Inflammatory macrophage (primary cell): ENCODE results near the gene ADSL.
A peak's percentile ranks its signal among the peaks of the same experiment; 100 is the strongest.

Source experiments
- DNase-seq, 2 donors: peaks; one replicate each; pipeline ENCODE4 v3.0.0-alpha.2; 2020 to 2022

ADSL gene

DNA sequence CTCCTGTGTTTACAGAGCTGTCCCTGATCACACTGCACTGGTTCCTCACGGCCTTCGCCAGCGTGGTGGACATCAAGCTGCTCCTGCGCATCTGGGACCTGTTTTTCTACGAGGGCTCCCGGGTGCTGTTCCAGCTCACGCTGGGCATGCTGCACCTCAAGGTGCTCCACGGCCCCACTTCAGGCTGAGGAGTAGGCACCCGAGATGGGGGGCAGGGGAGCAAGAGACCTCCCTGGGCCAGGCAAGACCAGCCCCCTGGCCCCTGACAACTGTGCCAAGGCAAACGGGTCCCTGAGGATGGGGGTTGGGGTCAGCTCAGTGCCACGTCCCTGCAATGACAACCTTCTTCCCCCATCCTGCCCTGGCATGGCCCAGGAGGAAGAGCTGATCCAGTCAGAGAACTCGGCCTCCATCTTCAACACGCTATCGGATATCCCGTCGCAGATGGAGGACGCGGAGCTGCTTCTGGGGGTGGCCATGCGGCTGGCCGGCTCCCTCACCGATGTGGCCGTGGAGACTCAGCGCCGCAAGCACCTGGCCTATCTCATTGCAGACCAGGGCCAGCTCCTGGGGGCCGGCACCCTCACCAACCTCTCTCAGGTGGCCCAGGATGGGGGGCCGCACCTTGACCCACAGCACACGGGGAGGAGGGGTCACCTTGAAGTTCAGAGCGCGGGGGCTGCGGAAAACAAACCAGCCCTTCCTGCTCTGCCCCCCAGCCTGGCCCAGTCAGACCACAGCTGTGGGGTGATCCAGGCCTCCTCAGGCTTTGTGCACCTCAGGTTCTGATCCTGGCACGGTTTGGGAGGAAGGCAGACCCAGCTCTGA, 60.0 kb downstream of the ADSL start:
- no peak for DNase-seq

DNA sequence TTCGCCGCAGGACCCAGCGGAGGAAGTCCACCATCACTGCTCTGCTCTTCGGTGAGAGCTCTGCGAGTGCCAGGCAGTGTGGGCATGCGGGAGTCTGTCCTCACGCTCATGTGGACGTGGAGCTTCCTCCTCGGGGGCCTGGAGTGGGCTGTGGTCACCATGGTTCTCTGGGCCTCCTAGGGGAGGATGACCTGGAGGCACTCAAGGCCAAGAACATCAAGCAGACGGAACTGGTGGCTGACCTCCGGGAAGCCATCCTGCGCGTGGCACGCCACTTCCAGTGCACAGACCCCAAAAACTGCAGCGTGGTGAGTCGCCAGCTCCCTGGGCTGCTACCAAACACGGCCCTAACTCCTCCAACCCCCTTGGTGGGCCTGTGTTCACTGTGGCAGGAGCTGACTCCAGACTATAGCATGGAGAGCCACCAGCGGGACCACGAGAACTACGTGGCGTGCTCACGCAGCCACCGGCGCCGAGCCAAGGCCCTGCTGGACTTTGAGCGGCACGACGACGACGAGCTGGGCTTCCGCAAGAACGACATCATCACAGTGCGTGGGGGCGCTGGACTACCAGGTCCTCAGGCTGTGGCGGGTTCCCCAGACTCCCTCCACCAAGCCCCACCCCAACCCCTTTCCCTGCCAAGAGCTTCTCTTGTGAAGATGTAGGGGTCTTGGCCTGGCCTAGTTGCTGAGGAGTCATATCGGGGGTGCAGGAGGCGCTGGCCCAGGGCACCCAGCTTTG, 60.9 kb downstream of the ADSL start:
- DNase-seq: no peak

DNA sequence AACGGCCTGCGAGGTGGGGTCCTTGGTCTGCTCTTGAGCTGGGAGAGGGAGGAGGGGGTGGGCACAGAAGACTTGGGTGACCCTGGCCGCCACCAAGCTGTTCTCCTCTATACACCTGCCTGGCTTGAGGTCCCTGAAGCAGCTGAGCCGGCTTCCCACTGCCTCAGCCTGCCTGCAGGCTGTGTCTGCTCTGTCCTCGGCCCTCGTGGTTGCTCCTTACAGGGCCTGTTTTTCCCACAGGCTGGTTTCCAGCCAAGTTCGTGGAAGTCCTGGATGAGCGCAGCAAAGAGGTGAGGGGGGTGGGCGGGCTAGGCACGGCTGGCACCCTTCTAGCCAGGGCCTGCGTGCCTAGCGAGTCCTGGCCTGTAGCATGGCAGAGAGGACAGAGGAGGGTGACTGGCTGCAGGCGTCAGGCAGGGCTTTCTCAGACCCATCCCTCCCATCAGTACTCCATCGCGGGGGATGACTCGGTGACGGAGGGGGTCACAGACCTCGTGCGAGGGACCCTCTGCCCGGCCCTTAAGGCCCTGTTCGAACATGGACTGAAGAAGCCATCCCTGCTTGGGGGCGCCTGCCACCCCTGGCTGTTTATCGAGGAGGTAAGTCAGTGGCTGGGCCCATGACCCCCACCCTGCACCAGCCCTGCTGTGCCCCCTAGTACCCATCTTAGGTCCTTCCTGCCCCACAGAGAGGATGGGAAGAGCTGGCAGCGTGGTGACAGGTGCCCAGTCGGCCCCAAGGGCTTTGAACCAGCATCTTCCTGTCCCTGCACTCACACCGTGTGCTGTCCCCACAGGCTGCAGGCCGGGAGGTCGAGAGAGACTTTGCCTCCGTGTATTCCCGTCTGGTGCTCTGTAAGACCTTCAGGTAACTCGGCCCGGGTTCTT, 61.8 kb downstream of the ADSL start:
- no peak for DNase-seq

DNA sequence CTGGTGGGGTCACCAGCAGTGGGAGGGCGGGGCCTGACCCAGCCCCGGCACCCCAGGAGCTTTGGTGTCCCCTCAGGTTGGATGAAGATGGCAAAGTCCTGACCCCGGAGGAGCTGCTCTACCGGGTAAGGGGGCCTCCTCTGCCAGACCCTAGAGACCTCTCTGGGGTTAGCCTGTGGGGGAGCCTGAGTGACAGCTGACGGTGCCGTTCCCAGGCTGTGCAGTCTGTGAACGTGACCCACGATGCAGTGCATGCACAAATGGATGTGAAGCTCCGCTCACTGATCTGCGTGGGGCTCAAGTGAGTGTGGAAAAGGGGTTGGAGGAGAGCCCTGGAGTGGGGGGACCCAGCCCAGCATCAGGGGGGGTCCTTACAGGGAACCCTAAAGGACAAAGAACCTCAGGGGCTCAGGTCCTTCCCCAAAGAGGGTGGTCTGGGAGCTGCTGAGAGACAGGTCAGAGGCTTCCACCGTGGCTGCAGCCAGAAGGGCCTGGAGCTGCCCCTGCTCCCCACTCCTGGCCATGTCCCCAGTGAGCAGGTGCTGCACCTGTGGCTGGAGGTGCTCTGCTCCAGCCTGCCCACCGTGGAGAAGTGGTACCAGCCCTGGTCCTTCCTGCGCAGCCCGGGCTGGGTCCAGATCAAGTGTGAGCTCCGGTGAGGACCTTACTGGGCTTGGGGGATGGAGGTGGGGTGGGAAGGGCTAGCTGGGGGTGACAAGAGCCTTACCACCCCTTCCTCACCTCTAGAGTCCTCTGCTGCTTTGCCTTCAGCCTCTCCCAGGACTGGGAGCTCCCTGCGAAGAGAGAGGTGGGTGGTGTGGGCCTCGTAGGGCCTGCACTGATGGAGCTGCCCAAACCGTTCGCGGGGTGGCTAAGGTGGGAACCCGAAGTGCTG, 62.7 kb downstream of the ADSL start:
- no peak for DNase-seq

DNA sequence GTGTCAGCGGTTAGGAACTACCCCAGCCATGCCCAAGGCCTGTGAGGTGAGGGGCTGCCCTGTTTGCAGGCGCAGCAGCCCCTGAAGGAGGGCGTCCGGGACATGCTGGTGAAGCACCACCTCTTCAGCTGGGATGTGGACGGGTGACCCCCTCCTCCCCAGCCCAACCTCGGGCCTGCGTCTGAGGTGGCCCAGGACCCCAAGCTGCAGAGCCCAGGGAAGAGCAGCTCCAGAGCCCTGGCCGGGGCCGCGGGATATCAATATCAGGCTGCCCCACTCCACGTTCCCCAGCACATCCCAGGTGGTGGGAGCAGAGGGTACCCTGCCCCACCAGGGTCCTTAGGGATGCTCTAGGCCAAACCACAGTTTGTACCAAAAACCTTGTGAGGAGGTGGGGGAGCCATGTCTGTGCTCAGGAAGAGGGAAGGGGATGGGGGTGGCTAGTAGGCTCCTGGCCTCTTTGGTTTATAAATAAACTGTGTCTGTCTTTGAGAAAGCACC, 63.4 kb downstream of the ADSL start:
- no peak for DNase-seq

DNA sequence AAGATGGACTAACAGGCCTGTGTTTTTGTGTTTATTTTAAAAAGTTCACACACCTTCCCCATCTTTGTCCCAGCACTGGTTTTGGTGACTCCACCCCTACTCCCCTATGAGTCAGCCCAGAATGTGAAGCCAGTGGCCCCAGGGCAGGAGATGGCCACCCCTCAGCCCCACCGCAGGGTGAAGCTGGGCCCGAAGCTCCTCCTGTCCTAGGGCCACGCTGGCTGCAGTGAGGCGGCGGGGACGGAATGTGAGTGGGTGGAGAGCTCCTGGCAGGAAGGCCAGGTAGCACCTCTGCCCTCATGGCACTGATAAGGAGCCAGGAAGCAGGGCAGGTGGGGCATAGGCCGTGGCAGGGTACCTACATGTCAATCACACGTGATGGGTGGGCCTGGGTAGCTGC, 64.0 kb downstream of the ADSL start:
- DNase-seq: no peak

DNA sequence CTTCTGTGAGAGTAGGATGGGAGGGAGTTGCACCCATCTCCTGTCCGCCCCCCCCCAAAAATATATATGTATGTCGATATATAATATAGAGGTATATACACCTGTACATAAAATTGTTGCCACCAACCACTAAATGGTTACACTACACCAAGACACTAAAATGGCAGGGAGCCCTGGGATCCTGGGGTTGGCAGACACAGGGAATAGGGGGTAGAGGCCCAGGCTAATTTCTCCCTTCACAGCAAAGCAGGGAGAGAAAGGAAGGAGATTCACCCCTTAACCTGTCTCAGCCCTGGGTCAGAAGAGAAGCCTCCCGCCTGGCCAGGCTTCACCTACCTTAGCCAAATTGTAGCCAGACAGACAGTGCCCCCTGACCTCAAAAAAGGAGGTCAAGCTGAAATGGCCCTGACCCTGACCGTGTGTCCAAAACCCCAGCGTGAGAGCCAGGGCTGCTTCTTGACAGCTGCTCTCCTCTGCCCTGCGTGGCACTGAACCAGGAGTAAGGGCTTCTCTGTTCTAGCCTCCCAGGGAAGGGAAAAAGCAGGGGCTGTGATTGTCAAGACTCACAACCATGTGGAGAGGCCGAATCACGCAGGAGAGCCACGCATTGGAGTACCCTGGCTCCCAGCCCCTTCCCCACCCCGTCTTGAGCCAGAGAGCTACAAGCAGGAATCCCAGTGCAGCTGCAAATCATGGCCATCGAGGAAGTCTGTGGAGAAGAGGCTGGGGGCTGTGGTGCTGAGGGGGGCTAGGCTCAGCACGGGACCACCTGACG, 64.6 kb downstream of the ADSL start:
- DNase-seq: no peak

DNA sequence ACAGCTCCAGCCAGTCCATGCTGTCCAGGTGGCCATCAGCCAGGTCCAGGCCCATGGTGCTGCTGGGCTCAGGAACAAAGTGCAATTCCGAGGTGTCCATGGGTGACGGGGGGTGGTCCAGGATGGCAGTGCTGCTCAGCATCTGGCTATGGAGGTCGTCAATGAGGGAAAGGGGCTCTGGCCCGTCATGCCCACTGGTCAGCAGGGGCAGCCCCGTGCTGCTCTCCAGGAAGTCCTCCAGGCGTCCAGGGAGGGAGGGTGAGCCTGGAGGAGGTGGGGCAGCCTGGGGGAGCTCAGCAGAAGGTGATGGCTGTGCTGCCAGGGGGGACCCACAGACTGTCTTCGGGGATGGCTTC, 65.2 kb downstream of the ADSL start:
- no peak for DNase-seq

DNA sequence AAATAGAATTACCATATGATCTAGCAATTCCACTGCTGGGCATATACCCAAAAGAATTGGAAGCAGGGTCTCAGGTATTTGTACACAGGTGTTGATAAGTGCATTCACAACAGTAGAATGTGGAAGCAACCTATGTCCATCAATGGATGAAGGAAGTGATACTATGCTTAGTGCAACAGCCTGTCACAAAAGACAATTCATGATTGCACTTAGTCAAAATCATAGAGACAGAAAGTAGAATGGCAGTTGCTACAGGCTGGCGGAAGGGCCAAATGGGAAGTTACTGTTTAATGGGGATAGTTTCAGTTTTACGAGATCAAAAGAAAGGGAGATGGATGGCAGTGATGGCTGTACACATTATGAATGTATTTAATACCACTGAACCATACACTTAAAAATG, 66.1 kb downstream of the ADSL start:
- peak; percentile 71 to 81 for DNase-seq

DNA sequence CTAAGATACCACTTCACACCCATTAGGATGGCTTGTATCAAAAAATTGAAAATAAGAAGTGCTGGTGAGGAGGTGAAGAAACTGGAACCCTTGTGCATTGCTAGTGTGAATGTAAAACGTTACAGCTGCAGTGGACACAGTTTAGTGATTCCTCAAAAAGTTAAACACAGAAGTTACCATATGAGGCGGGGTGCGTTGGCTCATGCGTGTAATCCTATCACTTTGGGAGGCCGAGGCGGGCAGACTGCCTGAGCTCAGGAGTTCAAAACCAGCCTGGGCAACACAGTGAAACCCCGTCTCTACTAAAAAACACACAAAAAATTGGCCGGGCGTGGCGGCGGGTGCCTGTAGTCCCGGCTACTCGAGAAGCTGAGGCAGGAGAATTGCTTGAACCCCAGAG, 67.6 kb downstream of the ADSL start:
- DNase-seq: no peak

DNA sequence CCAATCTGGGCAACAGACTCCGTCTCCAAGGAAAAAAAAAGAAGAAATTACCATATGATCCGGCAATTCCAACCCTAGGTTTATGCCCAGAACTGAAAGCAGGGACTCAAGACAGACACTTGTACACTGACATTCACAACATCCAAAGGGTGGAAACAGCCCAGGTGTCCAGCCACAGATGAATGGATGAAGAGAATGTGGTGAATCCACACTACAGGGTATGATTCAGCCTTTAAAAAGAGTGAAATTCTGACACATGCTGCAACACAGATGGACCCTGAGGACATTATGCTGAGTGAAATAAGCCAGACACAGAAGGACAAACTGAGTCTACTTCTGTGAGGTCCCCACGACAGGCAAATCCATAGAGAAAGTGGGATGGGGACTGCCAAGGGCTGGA, 68.0 kb downstream of the ADSL start:
- no peak for DNase-seq

DNA sequence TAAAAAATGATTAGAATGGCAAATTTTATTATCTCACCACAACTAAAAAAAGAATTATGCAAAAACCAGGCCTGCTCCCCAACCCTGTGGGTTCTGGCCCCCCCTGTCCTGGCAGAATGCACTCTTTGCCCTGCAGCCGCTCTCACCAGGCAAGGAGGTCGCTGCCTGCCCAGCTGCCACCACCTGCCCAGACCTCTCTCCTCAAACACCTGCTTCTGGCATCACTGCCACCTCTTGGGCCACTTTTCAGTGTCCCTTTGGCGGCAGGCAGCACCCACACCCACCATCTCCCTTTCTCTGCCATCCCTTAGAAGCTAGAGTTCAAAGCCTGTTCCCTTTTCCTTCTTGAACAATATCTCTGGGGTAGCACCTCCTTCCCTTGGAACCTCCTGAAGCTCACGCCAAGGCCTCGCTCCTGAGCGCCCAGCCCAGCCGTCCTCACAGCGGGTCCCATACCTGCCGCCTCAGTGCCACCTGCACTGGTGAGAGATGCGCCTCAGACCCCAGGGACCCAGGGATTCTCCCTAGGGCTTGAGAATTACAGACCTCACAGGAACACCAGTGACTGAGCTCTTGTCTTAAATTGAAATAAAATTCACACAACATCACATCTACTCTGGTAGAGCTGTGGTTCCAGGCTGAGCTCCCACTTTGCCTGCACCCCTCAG, 68.7 kb downstream of the ADSL start:
- no peak for DNase-seq

DNA sequence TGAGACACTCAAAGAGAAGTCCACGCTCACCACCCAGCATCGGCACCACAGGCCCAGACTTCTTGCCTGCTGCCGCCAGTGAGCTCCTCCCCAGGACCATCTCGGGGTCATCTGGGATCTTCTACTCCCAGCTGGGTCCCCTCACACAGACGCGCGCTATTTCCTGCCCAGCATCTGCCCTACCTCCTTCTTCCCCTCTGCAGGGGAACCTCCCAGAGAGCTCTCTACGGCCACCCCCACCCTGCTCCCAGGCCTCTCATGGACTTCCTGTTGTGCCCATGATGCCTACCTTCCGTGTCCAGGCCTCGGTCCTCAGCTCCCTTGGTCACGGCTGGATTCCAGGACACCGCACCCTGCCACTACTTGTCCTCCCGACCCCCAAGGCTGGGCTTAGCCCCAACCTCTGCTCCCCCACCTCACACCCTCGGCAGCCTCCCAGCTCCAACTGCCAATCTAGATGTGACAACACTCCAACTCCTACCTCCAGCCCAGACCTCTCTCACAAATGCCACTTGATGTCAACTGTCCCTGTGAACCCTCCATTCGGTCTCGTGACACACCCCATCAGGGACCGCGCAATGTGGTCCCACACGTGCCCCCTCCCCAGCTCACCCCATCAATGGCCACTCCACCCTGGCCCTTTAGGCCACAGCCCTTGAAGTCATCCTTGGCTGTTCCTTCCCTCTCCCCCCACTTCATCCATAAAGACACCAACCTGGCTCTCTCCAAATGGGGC, 69.4 kb downstream of the ADSL start:
- DNase-seq: peak; percentile 43 to 62

DNA sequence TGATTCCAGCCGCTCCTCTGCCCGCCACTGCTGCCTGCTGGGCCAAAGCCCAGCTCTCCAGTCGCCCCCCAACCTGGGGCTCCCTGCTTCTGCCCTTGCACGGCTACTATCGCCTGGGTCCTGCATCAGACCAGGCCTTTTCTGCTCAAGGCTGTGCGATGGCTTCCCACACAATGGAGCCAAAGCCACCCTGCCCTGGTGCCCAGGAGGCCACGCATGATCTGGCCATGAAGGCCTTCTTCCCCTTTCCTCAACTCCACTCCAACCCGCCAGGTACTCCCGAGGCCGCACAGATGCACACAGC, 69.9 kb downstream of the ADSL start:
- no peak for DNase-seq

DNA sequence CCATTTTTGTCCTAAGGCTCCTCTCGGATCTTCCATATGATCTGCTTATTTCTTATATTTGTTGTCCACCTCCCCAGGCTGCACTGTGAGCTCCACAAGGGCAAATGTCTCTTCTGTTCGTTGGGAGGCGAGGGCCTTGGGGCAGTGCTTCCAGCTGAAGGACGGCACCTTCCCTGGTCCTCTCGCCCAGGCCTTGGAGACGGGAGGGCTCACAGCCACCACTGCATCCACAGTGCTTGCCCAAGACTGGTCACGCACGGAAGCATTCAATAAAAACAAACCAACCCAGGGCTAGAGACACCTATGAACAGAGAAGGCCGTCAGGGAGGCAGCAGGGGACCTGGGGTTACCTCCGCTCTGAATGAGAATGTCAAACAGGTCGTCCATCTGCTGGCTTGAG, 70.3 kb downstream of the ADSL start:
- no peak for DNase-seq

DNA sequence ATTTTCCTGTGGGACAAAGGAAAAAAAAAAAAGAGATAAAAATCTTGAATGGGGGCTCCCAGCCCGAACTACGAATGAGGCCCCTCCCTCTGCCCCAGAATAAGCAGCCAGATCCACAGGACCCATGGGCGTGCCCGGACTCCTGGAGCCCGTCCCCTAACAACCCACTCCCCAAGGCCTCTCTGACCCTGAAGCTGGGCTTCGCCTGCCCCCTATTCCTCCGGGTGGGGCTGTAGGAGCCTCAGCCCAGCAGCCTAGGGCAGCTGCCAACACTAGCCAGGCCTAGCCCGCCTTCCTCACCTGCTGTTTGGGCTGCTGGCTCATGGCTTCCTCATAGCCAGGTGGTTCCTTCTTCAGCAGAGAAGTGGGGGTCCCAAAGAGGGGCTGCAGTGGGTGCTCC, 70.7 kb downstream of the ADSL start:
- no peak for DNase-seq

DNA sequence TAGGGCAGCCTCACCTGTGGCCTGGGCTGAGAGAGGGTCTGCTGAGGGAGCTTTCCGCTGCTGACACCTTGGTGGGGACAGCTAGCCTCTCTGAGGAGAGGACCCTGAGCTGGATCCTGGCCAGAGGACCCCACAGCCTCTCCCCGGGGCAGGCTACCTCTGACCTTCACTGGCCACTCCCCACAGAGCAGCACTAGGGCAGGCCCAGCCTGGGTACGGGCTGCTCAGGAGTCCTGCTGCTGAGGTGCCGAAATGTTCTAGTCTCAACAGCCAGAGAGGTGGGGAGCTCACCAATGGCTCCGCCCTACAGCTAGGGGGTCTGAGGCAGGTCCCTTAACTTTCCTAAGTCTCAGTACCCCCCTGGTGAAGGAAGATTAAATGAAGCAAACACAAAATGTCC, 71.6 kb downstream of the ADSL start:
- DNase-seq: no peak

DNA sequence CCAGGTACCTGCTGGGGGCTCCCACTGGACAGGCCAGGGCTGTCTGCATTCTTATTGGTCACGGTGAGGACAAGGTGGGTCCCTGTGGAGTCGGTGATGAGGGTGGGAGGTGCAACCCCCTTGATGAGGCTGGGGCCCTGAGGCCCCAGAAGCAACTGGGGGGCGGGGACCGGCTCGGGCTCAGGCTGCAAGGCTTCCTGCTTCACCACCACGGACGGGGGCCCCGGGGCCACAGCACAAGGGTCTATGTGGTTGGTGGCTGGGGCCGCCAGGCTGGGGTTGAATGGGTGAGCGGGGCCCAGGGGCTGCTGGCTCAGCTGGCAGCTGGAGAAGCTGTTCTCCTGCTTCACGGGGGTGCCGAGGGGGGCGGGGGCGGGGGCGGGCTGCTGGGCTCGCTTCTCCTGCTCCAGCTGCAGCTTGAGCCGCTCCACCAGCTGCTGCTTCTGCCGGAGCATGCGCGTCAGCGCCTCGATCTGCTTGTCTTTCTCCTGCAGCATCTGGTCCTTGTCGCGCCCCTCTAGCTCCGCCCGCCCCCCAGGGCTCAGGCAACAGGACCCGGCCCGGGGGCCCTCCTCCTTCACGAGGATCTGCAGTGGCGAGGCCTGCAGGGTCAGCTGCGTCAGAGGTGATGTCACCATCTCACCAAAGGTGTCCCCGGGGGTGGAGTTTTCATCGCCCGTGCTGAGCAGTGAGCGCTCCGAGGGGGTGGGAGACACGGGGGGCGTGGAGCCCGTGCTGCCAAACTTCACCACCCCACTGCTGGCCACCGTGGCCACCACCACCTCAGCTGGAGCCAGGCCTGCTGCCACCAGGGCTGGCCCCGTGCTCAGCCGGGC, 72.3 kb downstream of the ADSL start:
- no peak for DNase-seq

DNA sequence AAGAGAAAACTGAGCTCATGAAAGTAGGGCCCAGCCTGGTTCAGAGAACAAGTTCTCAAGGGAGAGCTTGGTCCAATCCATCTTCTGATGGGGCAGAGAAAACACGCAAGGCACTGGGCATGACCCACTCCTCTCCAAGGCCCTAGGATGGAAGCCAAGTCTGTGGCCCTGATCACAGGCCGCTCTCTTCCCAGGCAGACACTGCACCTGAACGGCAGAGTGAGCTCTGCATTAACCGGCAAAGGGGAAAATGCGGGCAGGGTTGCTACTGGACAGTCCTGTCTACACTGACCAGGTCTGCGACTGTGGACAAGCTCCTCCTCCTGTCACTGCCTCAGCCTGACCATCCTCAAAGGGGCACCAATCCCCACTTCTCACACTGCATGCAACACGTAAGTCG, 73.4 kb downstream of the ADSL start:
- DNase-seq: no peak
